ENCODE data around the gene ITIH3. TPM values are rescaled to one million over a fixed set of nuclear protein-coding genes. Genes with fewer than 3 reads are reported as not detected.

Gene ITIH3
- total RNA-seq, 1 experiment from 2014 or later = 0.37 TPM

GRCh38 chr3:52827866-52828376 lies 33.3 kb downstream of the ITIH3 start (continued):
- TF ChIP-seq HMGXB4 (CRISPR knock-in tag; IDR thresholded peaks at IDR 0.05) (no peak), ATF2 (CRISPR knock-in tag; IDR thresholded peaks at IDR 0.05; ENCODE audit: borderline replicate concordance, low read depth) (no peak), JAZF1 (CRISPR knock-in tag; IDR thresholded peaks at IDR 0.05) (no peak), MLX (CRISPR knock-in tag; IDR thresholded peaks at IDR 0.05) (no peak), FOXK1 (CRISPR knock-in tag; IDR thresholded peaks at IDR 0.05) (no peak), ESRRA (CRISPR knock-in tag; IDR thresholded peaks at IDR 0.05; ENCODE audit: borderline replicate concordance) (no peak), ATF3 (CRISPR knock-in tag; conservative IDR thresholded peaks at IDR 0.05) (no peak), CBFB (CRISPR knock-in tag; IDR thresholded peaks at IDR 0.05; ENCODE audit: low read depth) (no peak), JUN (CRISPR knock-in tag; IDR thresholded peaks at IDR 0.05) (no peak), ZNF232 (CRISPR knock-in tag; IDR thresholded peaks at IDR 0.05) (no peak)

- ATAC-seq = no peak
- POLR2A ChIA-PET = no interaction called here
Measured at GRCh38 chr3:52829482-52829881, 34.9 kb downstream of the ITIH3 start.

More at GRCh38 chr3:52829482-52829881, 34.9 kb downstream of the ITIH3 start:
- no peak for TF ChIP-seq ZNF396 (CRISPR knock-in tag; IDR thresholded peaks at IDR 0.05; ENCODE audit: borderline replicate concordance)
- no peak for TF ChIP-seq ATF2 (CRISPR knock-in tag; IDR thresholded peaks at IDR 0.05; ENCODE audit: borderline replicate concordance, low read depth)
- no peak for TF ChIP-seq HMGXB4 (CRISPR knock-in tag; IDR thresholded peaks at IDR 0.05)
- no peak for TF ChIP-seq SMAD4 (CRISPR knock-in tag; IDR thresholded peaks at IDR 0.05)
- TF ChIP-seq IRF1 (CRISPR knock-in tag; IDR thresholded peaks at IDR 0.05) = no peak
- no peak for TF ChIP-seq FOXJ3 (CRISPR knock-in tag; IDR thresholded peaks at IDR 0.05; ENCODE audit: borderline replicate concordance)
- no peak for TF ChIP-seq NR1H2 (CRISPR knock-in tag; IDR thresholded peaks at IDR 0.05)
- TF ChIP-seq E2F4 (CRISPR knock-in tag; IDR thresholded peaks at IDR 0.05; ENCODE audit: borderline replicate concordance, low read depth) = no peak
- TF ChIP-seq AR (CRISPR knock-in tag; IDR thresholded peaks at IDR 0.05) = no peak
- TF ChIP-seq TEAD1 (CRISPR knock-in tag; IDR thresholded peaks at IDR 0.05) = no peak
- no peak overlapping the region for H3K4me3 Mint-ChIP-seq
- DNase-seq (ENCODE audit: low spot score) = no peak
- H3K4me1 Mint-ChIP-seq = no peaks in the 10 kb centered on the region
- H3K9me3 Mint-ChIP-seq = no peaks in the 10 kb centered on the region
- no peaks in the 10 kb centered on the region for H3K27me3 Mint-ChIP-seq (ENCODE audit: low read depth)
- H3K27ac Mint-ChIP-seq = no peak overlapping the region
- no peaks in the 10 kb centered on the region for H3K36me3 Mint-ChIP-seq
- CTCF ChIA-PET = interaction anchor here (0.8 to 4.4 kb wide), 3 partner anchors 9 to 37 kb away, joined by 3 to 23 read pairs (median 3); no protein-coding TSS in a partner anchor

Data from WTC11 (cell line).